B cell (primary cell): ENCODE data around the gene LHX1.

Source experiments
- EZH2 ChIP-seq: IDR thresholded peaks from 2 replicates; pipeline ENCODE4 v1.6.1; 2012; ENCODE audit warnings: borderline replicate concordance, low read depth, mild to moderate bottlenecking, moderate library complexity, low read length; ENCODE audit not compliant: insufficient read depth, poor library complexity, severe bottlenecking
- TF ChIP-seq, protein P1 (sequence below): fragments of 200-600 bp; IDR thresholded peaks from one replicate; pipeline ENCODE4 v1.8.0; 2022; ENCODE audit warnings: antibody characterized with exemption, mild to moderate bottlenecking

GRCh38 chr17:36951084-36951789, 14.0 kb downstream of the LHX1 start:
- TF ChIP-seq, protein P1, sequence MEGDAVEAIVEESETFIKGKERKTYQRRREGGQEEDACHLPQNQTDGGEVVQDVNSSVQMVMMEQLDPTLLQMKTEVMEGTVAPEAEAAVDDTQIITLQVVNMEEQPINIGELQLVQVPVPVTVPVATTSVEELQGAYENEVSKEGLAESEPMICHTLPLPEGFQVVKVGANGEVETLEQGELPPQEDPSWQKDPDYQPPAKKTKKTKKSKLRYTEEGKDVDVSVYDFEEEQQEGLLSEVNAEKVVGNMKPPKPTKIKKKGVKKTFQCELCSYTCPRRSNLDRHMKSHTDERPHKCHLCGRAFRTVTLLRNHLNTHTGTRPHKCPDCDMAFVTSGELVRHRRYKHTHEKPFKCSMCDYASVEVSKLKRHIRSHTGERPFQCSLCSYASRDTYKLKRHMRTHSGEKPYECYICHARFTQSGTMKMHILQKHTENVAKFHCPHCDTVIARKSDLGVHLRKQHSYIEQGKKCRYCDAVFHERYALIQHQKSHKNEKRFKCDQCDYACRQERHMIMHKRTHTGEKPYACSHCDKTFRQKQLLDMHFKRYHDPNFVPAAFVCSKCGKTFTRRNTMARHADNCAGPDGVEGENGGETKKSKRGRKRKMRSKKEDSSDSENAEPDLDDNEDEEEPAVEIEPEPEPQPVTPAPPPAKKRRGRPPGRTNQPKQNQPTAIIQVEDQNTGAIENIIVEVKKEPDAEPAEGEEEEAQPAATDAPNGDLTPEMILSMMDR: no peak
- TF ChIP-seq EZH2: no peak
